ENCODE data around the gene GRIK3.
"Not testable (repeated sequence)": the region's sequence is repeated elsewhere in the genome, so short reads cannot be mapped to it uniquely, and the experiment has no call there.

GRIK3 gene

GRCh38 chr1:36919491-36920145, 114.7 kb downstream of the GRIK3 start:
- H2AFZ ChIP-seq (ENCODE audit: insufficient read depth, low read length, poor library complexity), result no peak overlapping the region
- H3K27ac ChIP-seq (ENCODE audit: low read depth, low read length), result no peak overlapping the region
- no peaks in the 10 kb centered on the region for H3K27me3 ChIP-seq (ENCODE audit: insufficient read depth, low read length)
- no peak overlapping the region for H4K91ac ChIP-seq (ENCODE audit: low read depth, low read length)
- H2BK120ac ChIP-seq (ENCODE audit: insufficient read depth, low read length, poor library complexity), result no peak overlapping the region
- no peak overlapping the region for H2BK12ac ChIP-seq (ENCODE audit: low read length)
- no peak overlapping the region for H3K18ac ChIP-seq (ENCODE audit: low read length)
- H3K4ac ChIP-seq (ENCODE audit: low read depth, low read length), result no peak overlapping the region
- no peak overlapping the region for H3K4me2 ChIP-seq (ENCODE audit: low read length)
- H3K9me3 ChIP-seq (ENCODE audit: insufficient read depth, low read depth, low read length), result peaks cover 2% of the 10 kb centered on the region
- no peak overlapping the region for H3K14ac ChIP-seq (ENCODE audit: low read length)
- H4K8ac ChIP-seq (ENCODE audit: low read depth, low read length), result no peak overlapping the region
- H3K4me3 ChIP-seq (ENCODE audit: low read depth, low read length), result no peak overlapping the region
- H3K4me1 ChIP-seq (ENCODE audit: control insufficient read depth in 1 of 2, insufficient read depth in 2 of 2, low read length in 2 of 2), result no peaks in the 10 kb centered on the region
- H4K12ac ChIP-seq (ENCODE audit: low read depth, low read length), result no peak overlapping the region
- no peak overlapping the region for H2AK5ac ChIP-seq (ENCODE audit: low read length)
- H3K36me3 ChIP-seq (ENCODE audit: control insufficient read depth in 1 of 2, insufficient read depth in 2 of 2, low read length in 2 of 2), result no peaks in the 10 kb centered on the region
- H3K79me1 ChIP-seq (ENCODE audit: low read length), result no peaks in the 10 kb centered on the region
- H3K79me2 ChIP-seq (ENCODE audit: control insufficient read depth, insufficient read depth, low read length, poor library complexity), result no peaks in the 10 kb centered on the region
- WGBS (ENCODE audit: extremely low coverage, insufficient coverage, insufficient read length), result no CpG with 5 or more reads among the region's 9 CpGs
- no peak for DNase-seq
- no peak overlapping the region for H3K23ac ChIP-seq (ENCODE audit: low read length)
- H2BK5ac ChIP-seq (ENCODE audit: low read depth, low read length, poor library complexity), result no peak overlapping the region
- H3K9ac ChIP-seq (ENCODE audit: low read length), result no peak overlapping the region

GRCh38 chr1:36918604-36919003, 115.7 kb downstream of the GRIK3 start:
- no peak overlapping the region for H2BK120ac ChIP-seq (ENCODE audit: insufficient read depth, low read length, poor library complexity)
- H3K4me1 ChIP-seq (ENCODE audit: control insufficient read depth in 1 of 2, insufficient read depth in 2 of 2, low read length in 2 of 2), result no peaks in the 10 kb centered on the region
- H3K9me3 ChIP-seq (ENCODE audit: insufficient read depth, low read depth, low read length), result peaks cover 2% of the 10 kb centered on the region
- H2AK5ac ChIP-seq (ENCODE audit: low read length), result no peak overlapping the region
- DNase-seq, result no peak
- no peaks in the 10 kb centered on the region for H3K79me2 ChIP-seq (ENCODE audit: control insufficient read depth, insufficient read depth, low read length, poor library complexity)
- no peak overlapping the region for H3K9ac ChIP-seq (ENCODE audit: low read length)
- no peaks in the 10 kb centered on the region for H3K79me1 ChIP-seq (ENCODE audit: low read length)
- no peak overlapping the region for H2BK12ac ChIP-seq (ENCODE audit: low read length)
- WGBS (ENCODE audit: extremely low coverage, insufficient coverage, insufficient read length), result no CpG with 5 or more reads among the region's 4 CpGs
- no peak overlapping the region for H3K18ac ChIP-seq (ENCODE audit: low read length)
- H2BK5ac ChIP-seq (ENCODE audit: low read depth, low read length, poor library complexity), result no peak overlapping the region
- H3K27me3 ChIP-seq (ENCODE audit: insufficient read depth, low read length), result no peaks in the 10 kb centered on the region
- H3K14ac ChIP-seq (ENCODE audit: low read length), result no peak overlapping the region
- H3K27ac ChIP-seq (ENCODE audit: low read depth, low read length), result no peak overlapping the region
- H2AFZ ChIP-seq (ENCODE audit: insufficient read depth, low read length, poor library complexity), result no peak overlapping the region
- no peak overlapping the region for H3K23ac ChIP-seq (ENCODE audit: low read length)
- no peaks in the 10 kb centered on the region for H3K36me3 ChIP-seq (ENCODE audit: control insufficient read depth in 1 of 2, insufficient read depth in 2 of 2, low read length in 2 of 2)
- no peak overlapping the region for H3K4me3 ChIP-seq (ENCODE audit: low read depth, low read length)
- H3K4me2 ChIP-seq (ENCODE audit: low read length), result no peak overlapping the region
- H3K4ac ChIP-seq (ENCODE audit: low read depth, low read length), result no peak overlapping the region
- no peak overlapping the region for H4K91ac ChIP-seq (ENCODE audit: low read depth, low read length)
- H4K8ac ChIP-seq (ENCODE audit: low read depth, low read length), result no peak overlapping the region
- H4K12ac ChIP-seq (ENCODE audit: low read depth, low read length), result no peak overlapping the region

GRCh38 chr1:36916542-36916941, 117.8 kb downstream of the GRIK3 start:
- not testable (repeated sequence) for H2AK5ac ChIP-seq (ENCODE audit: low read length); H3K23ac ChIP-seq (ENCODE audit: low read length); H3K4me2 ChIP-seq (ENCODE audit: low read length); H3K18ac ChIP-seq (ENCODE audit: low read length); H2AFZ ChIP-seq (ENCODE audit: insufficient read depth, low read length, poor library complexity); H3K4me1 ChIP-seq (ENCODE audit: control insufficient read depth in 1 of 2, insufficient read depth in 2 of 2, low read length in 2 of 2); H3K9me3 ChIP-seq (ENCODE audit: insufficient read depth, low read depth, low read length); H4K12ac ChIP-seq (ENCODE audit: low read depth, low read length); H2BK12ac ChIP-seq (ENCODE audit: low read length); H3K27me3 ChIP-seq (ENCODE audit: insufficient read depth, low read length); H3K79me1 ChIP-seq (ENCODE audit: low read length); H3K4me3 ChIP-seq (ENCODE audit: low read depth, low read length); H4K8ac ChIP-seq (ENCODE audit: low read depth, low read length); H2BK120ac ChIP-seq (ENCODE audit: insufficient read depth, low read length, poor library complexity); H3K9ac ChIP-seq (ENCODE audit: low read length); H3K4ac ChIP-seq (ENCODE audit: low read depth, low read length); H4K91ac ChIP-seq (ENCODE audit: low read depth, low read length); H3K79me2 ChIP-seq (ENCODE audit: control insufficient read depth, insufficient read depth, low read length, poor library complexity); DNase-seq; H3K14ac ChIP-seq (ENCODE audit: low read length); H3K27ac ChIP-seq (ENCODE audit: low read depth, low read length); H2BK5ac ChIP-seq (ENCODE audit: low read depth, low read length, poor library complexity); H3K36me3 ChIP-seq (ENCODE audit: control insufficient read depth in 1 of 2, insufficient read depth in 2 of 2, low read length in 2 of 2)
- no CpG with 5 or more reads among the region's 3 CpGs for WGBS (ENCODE audit: extremely low coverage, insufficient coverage, insufficient read length)

- H3K79me2 ChIP-seq (ENCODE audit: control insufficient read depth, insufficient read depth, low read length, poor library complexity), result no peaks in the 10 kb centered on the region
- no peak overlapping the region for H4K12ac ChIP-seq (ENCODE audit: low read depth, low read length)
- no peaks in the 10 kb centered on the region for H3K79me1 ChIP-seq (ENCODE audit: low read length)
- DNase-seq, result no peak
- no peak overlapping the region for H4K8ac ChIP-seq (ENCODE audit: low read depth, low read length)
- H3K4me3 ChIP-seq (ENCODE audit: low read depth, low read length), result no peak overlapping the region
- H2BK5ac ChIP-seq (ENCODE audit: low read depth, low read length, poor library complexity), result no peak overlapping the region
- WGBS (ENCODE audit: extremely low coverage, insufficient coverage, insufficient read length), result no CpG with 5 or more reads among the region's 4 CpGs
- no peaks in the 10 kb centered on the region for H3K4me1 ChIP-seq (ENCODE audit: control insufficient read depth in 1 of 2, insufficient read depth in 2 of 2, low read length in 2 of 2)
- no peak overlapping the region for H3K23ac ChIP-seq (ENCODE audit: low read length)
- H3K4me2 ChIP-seq (ENCODE audit: low read length), result no peak overlapping the region
- no peak overlapping the region for H4K91ac ChIP-seq (ENCODE audit: low read depth, low read length)
- H2BK12ac ChIP-seq (ENCODE audit: low read length), result no peak overlapping the region
- no peak overlapping the region for H2AFZ ChIP-seq (ENCODE audit: insufficient read depth, low read length, poor library complexity)
- no peak overlapping the region for H3K4ac ChIP-seq (ENCODE audit: low read depth, low read length)
- no peak overlapping the region for H3K27ac ChIP-seq (ENCODE audit: low read depth, low read length)
- no peak overlapping the region for H2BK120ac ChIP-seq (ENCODE audit: insufficient read depth, low read length, poor library complexity)
- no peak overlapping the region for H3K9ac ChIP-seq (ENCODE audit: low read length)
- H3K18ac ChIP-seq (ENCODE audit: low read length), result no peak overlapping the region
- no peaks in the 10 kb centered on the region for H3K27me3 ChIP-seq (ENCODE audit: insufficient read depth, low read length)
- peaks cover 2% of the 10 kb centered on the region for H3K9me3 ChIP-seq (ENCODE audit: insufficient read depth, low read depth, low read length)
- no peaks in the 10 kb centered on the region for H3K36me3 ChIP-seq (ENCODE audit: control insufficient read depth in 1 of 2, insufficient read depth in 2 of 2, low read length in 2 of 2)
- H3K14ac ChIP-seq (ENCODE audit: low read length), result no peak overlapping the region
- H2AK5ac ChIP-seq (ENCODE audit: low read length), result no peak overlapping the region
These were observed 120.7 kb downstream of the GRIK3 start for GRCh38 chr1:36913484-36914060.
